Vagina (tissue), 2 donors: Measurements from ENCODE around the gene PSD2.

Experiments
- CTCF ChIP-seq, 3 experiments: fragments of 450-650 bp in 2 of 3; fragments of 200-600 bp in 1 of 3; sonication (generic) in 1 of 3; IDR thresholded peaks; one replicate each; pipeline ENCODE4 v1.5.1; 2017 to 2019; ENCODE audit warnings: antibody characterized with exemption in 3 of 3, mild to moderate bottlenecking in 2 of 3, moderate library complexity in 2 of 3
- POLR2A ChIP-seq, 2 donors: fragments of 450-650 bp; IDR thresholded peaks; one replicate each; pipeline ENCODE4 v1.6.1; 2017; ENCODE audit warnings: antibody characterized with exemption in 2 of 2, mild to moderate bottlenecking in 2 of 2, moderate library complexity in 2 of 2
- POLR2AphosphoS5 ChIP-seq, 2 donors: sonication (generic); formaldehyde crosslinking; IDR thresholded peaks; one replicate each; pipeline ENCODE4 v1.9.0; 2017; ENCODE audit warnings: antibody characterized with exemption in 2 of 2, mild to moderate bottlenecking in 2 of 2, low read depth in 1 of 2; ENCODE audit not compliant: insufficient read depth in 1 of 2

- no peak for TF ChIP-seq CTCF (IDR thresholded peaks at IDR 0.05)
- no peak for TF ChIP-seq POLR2AphosphoS5 (IDR thresholded peaks at IDR 0.05; ENCODE audit: insufficient read depth in 1 of 2, low read depth in 1 of 2)
- no peak for TF ChIP-seq POLR2A (IDR thresholded peaks at IDR 0.05)
Observed at GRCh38 chr5:139764886-139765408, 30.7 kb upstream of the PSD2 start.
